Esophagus (tissue), 2 donors: ENCODE results near the gene OR8G1. TPM values are rescaled to one million over a fixed set of nuclear protein-coding genes. Genes with fewer than 3 reads are reported as not detected.

ENCODE experiments used
- H3K27ac ChIP-seq, 2 donors: one replicate each; pipeline ENCODE4 v1.5.1; 2013; ENCODE audit warnings: low read depth in 2 of 2, mild to moderate bottlenecking in 2 of 2, inconsistent platforms in 1 of 2, low read length in 1 of 2, moderate library complexity in 1 of 2
- H3K27me3 ChIP-seq, 2 donors: one replicate each; pipeline ENCODE4 v1.6.1; 2013; ENCODE audit warnings: low read length in 2 of 2, control low read depth in 1 of 2, mild to moderate bottlenecking in 1 of 2; ENCODE audit not compliant: insufficient read depth in 2 of 2, control insufficient read depth in 1 of 2
- H3K36me3 ChIP-seq, 2 donors: one replicate each; pipeline ENCODE4 v1.6.1; 2013; ENCODE audit warnings: low read length in 1 of 2; ENCODE audit not compliant: control insufficient read depth in 2 of 2, insufficient read depth in 2 of 2
- H3K4me1 ChIP-seq, 2 donors: one replicate each; pipeline ENCODE4 v1.6.1; 2013; ENCODE audit warnings: low read length in 1 of 2; ENCODE audit not compliant: control insufficient read depth in 2 of 2, insufficient read depth in 2 of 2
- H3K4me3 ChIP-seq, 2 donors: one replicate each; pipeline ENCODE4 v1.5.1; 2013; ENCODE audit warnings: low read length in 2 of 2, mild to moderate bottlenecking in 2 of 2, low read depth in 1 of 2, moderate library complexity in 1 of 2
- H3K9me3 ChIP-seq, 2 donors: one replicate each; pipeline ENCODE4 v1.6.1; 2013; ENCODE audit warnings: mild to moderate bottlenecking in 2 of 2, low read depth in 1 of 2, low read length in 1 of 2, moderate library complexity in 1 of 2; ENCODE audit not compliant: control insufficient read depth in 2 of 2, insufficient read depth in 1 of 2
- WGBS, 2 donors: extraction: QIAGEN DNeasy Blood & Tissue Kit; methylation state at CpG; one replicate each; pipeline ENCODE4 v1.1.7; 2013; 5-methylcytosine and 5-hydroxymethylcytosine counted together
- polyA plus RNA-seq, 2 donors: library from polyadenylated mRNA; stranded (reverse); fragments of 200-250 nt; gene quantifications; one replicate each; pipeline ENCODE4 v1.2.3, GENCODE V29; 2013
- donor health status: healthy with polysubstance abuse.
- donor health status: Bipolar disorder and iron deficiency.

The OR8G1 gene
- polyA plus RNA-seq, 2 donors, result not detected

GRCh38 chr11:124277207-124277606 is 36.3 kb downstream of the OR8G1 start:
- WGBS, 2 donors, result 73 to 81% methylated on average over 3 of the region's 3 CpGs
- H3K27me3 ChIP-seq, result no peaks in the 10 kb centered on the region
- H3K4me3 ChIP-seq, result no peak overlapping the region
- H3K27ac ChIP-seq, result no peak overlapping the region
- H3K4me1 ChIP-seq, result no peaks in the 10 kb centered on the region
- no peaks in the 10 kb centered on the region for H3K36me3 ChIP-seq
- no peaks in the 10 kb centered on the region for H3K9me3 ChIP-seq

DNA sequence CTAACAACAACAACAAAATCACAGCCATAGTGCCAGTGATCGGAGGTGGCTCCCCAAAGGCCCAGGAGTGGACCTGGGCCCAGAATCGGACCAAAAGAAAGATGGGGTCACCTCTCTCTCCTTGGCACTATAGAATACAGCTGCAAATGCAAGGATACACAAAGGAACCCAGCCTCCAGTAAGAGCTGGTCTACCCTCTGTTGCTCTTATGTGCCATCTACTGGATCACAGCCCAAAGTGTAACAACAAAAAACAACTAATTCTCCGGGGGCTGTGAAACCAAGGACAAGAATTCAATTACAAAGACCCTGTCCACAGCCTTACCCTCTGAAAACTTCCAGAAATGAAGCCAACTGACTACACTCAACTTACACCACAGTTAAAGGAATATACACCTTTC is 36.9 kb downstream of the OR8G1 start:
- H3K27ac ChIP-seq, result no peak overlapping the region
- 69 to 73% methylated on average over 3 of the region's 3 CpGs for WGBS, 2 donors
- no peak overlapping the region for H3K4me3 ChIP-seq
- no peaks in the 10 kb centered on the region for H3K27me3 ChIP-seq
- no peaks in the 10 kb centered on the region for H3K36me3 ChIP-seq
- H3K9me3 ChIP-seq, result no peaks in the 10 kb centered on the region
- H3K4me1 ChIP-seq, result no peaks in the 10 kb centered on the region

GRCh38 chr11:124278261-124278660 is 37.4 kb downstream of the OR8G1 start:
- WGBS, 2 donors, result 69 to 82% methylated on average over 2 of the region's 2 CpGs
- H3K4me3 ChIP-seq, result no peak overlapping the region
- no peaks in the 10 kb centered on the region for H3K36me3 ChIP-seq
- H3K27ac ChIP-seq, result no peak overlapping the region
- no peaks in the 10 kb centered on the region for H3K9me3 ChIP-seq
- H3K27me3 ChIP-seq, result no peaks in the 10 kb centered on the region
- H3K4me1 ChIP-seq, result no peaks in the 10 kb centered on the region

GRCh38 chr11:124285610-124286344 is 44.9 kb downstream of the OR8G1 start:
- H3K9me3 ChIP-seq, result no peaks in the 10 kb centered on the region
- WGBS, 2 donors, result 45 to 47% methylated on average over 3 of the region's 3 CpGs

DNA sequence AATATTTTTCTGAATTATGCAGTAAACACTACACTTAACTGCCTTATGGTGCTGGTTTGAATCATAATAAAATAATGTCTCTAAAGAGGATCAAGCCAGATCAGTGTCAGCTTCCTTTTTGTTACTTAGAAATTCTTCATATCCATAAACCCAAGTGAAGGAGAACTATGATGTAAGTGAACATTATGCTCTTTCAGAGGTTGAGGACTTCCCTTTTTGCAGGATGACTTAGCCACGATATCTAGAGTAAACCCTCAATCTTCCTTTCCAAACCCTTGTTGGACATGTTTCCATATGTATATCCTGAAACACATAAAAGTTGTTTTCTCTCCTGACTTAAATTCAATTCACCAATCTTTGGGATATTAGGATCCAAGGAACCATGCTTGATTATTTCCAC is 53.8 kb downstream of the OR8G1 start:
- Histone ChIP-seq H3K27me3 (no peaks in the 10 kb centered on the region), H3K4me3 (no peak overlapping the region), H3K9me3 (no peaks in the 10 kb centered on the region), H3K4me1 (no peaks in the 10 kb centered on the region), H3K36me3 (no peaks in the 10 kb centered on the region), H3K27ac (no peak overlapping the region)
- 63 to 68% methylated on average over 1 of the region's 1 CpG for WGBS, 2 donors

More at GRCh38 chr11:124285610-124286344, 44.9 kb downstream of the OR8G1 start:
- Histone ChIP-seq H3K4me3 (no peak overlapping the region), H3K27me3 (no peaks in the 10 kb centered on the region), H3K4me1 (no peaks in the 10 kb centered on the region), H3K27ac (no peak overlapping the region), H3K36me3 (no peaks in the 10 kb centered on the region)

- Histone ChIP-seq H3K36me3 (no peaks in the 10 kb centered on the region), H3K27ac (no peak overlapping the region), H3K27me3 (no peaks in the 10 kb centered on the region), H3K9me3 (no peaks in the 10 kb centered on the region), H3K4me3 (no peak overlapping the region), H3K4me1 (no peaks in the 10 kb centered on the region)
Observed at GRCh38 chr11:124296016-124296415, 55.1 kb downstream of the OR8G1 start.

DNA sequence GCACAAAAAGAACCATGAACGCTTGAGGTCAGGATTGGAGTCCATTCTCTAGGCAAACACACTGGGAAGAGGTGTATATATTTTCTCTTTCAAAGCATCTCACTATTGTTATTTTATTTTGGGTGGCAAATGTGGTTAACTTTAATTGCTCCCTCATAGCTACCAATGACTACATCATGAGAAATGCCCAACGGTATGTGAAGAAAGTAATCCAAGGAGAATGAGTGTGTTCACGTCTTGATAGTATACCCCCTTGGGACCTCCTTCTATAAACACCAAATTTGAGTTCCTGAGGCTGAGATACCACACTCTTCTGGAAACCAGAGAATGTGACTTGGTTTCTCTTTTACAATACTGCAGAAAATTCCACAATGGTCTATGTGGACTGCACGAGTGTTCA is 57.0 kb downstream of the OR8G1 start:
- 77 to 87% methylated on average over 4 of the region's 4 CpGs for WGBS, 2 donors
- no peaks in the 10 kb centered on the region for H3K4me1 ChIP-seq
- H3K27ac ChIP-seq, result no peak overlapping the region

DNA sequence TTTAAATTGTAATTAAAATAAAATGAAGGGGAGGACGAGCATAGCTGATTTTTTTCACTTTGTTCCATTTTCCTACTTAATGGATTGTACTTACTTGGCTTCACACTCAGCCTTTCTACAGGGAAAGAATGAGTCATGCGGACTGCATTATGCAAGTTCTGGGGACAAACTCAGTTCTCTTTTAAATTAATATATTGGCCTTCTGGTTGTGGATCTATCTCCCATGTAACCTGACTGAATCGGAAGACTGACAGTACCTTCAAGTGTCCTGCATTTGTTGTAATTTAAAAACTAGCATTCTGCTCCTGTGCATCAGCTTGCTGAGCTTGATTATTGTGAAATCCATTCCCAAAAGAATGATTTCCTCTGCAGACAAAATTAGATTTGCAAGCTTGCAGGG is 60.7 kb downstream of the OR8G1 start:
- Histone ChIP-seq H3K27ac (no peak overlapping the region), H3K4me1 (no peaks in the 10 kb centered on the region), H3K4me3 (no peak overlapping the region), H3K27me3 (no peaks in the 10 kb centered on the region), H3K36me3 (no peaks in the 10 kb centered on the region), H3K9me3 (no peaks in the 10 kb centered on the region)
- 74 to 78% methylated on average over 3 of the region's 3 CpGs for WGBS, 2 donors

More for the DNA sequence above, 57.0 kb downstream of the OR8G1 start:
- Histone ChIP-seq H3K4me3 (no peak overlapping the region), H3K36me3 (no peaks in the 10 kb centered on the region), H3K9me3 (no peaks in the 10 kb centered on the region), H3K27me3 (no peaks in the 10 kb centered on the region)

DNA sequence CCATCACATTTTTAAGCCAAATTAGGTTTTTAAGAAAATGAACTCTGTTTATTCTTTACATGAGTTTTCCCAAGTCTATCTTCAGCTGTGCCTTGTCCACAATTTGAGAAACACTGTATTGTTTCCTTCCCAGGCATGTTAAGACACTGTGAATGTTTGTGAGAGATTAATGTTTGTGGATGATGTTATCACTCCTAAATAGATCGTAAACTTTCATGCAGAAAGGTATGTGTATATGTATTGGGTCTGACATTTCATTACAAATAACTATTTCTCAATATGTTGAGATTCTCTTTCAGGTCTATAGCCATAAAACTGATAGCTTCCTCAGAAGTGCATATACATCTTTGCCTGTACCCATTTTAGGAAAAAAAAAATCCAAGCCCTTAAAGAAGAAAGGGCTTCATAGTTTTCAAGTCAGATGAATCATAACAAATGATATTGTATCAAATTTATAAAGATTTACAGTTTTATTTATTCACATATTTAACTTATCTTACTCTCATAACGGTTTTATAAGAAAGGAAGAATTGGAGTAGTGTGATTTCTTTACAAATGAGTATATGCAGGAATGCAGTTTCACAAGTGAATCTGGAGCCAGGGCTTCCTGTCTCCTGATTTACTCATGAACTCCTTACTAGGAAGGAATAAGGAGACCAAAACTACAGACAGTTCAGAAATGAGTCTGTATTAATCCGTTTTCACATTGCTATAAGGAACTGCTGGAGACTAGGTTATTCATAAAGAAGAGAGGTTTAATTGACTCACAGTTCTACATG is 61.6 kb downstream of the OR8G1 start:
- Histone ChIP-seq H3K4me3 (no peak overlapping the region), H3K27me3 (no peaks in the 10 kb centered on the region), H3K36me3 (no peaks in the 10 kb centered on the region), H3K4me1 (no peaks in the 10 kb centered on the region), H3K27ac (no peak overlapping the region), H3K9me3 (no peaks in the 10 kb centered on the region)
- 38 to 44% methylated on average over 3 of the region's 3 CpGs for WGBS, 2 donors
